HEK293 (cell line): Measurements from ENCODE around the gene AKNA.

Source experiments
- ZNF114 ChIP-seq: fragments of 450-650 bp; formaldehyde crosslinking; IDR thresholded peaks from 2 replicates; pipeline ENCODE4 v1.5.0; 2017; ENCODE audit warnings: missing biosample characterization, missing genetic modification characterization
- ZNF121 ChIP-seq: fragments of 450-650 bp; formaldehyde crosslinking; IDR thresholded peaks from 2 replicates; pipeline ENCODE4 v1.5.1; 2016; ENCODE audit warnings: missing biosample characterization, missing genetic modification characterization
- ZNF184 ChIP-seq: fragments of 450-650 bp; IDR thresholded peaks from 2 replicates; pipeline ENCODE4 v1.5.1; 2018; ENCODE audit warnings: missing biosample characterization, mild to moderate bottlenecking, missing genetic modification characterization
- ZNF274 ChIP-seq, 2 experiments: fragments of 200-500 bp in 1 of 2; fragments of 450-650 bp in 1 of 2; sonication (Bioruptor generic) in 1 of 2; formaldehyde crosslinking in 1 of 2; IDR thresholded peaks; 2 replicates each; pipeline versions ENCODE4 v1.5.1 to v1.6.1; 2014 to 2016; ENCODE audit warnings: borderline replicate concordance in 1 of 2, inconsistent platforms in 1 of 2, low read length in 1 of 2, missing biosample characterization in 1 of 2, missing genetic modification characterization in 1 of 2
- TF ChIP-seq, protein P1 (sequence below): fragments of 450-650 bp; formaldehyde crosslinking; IDR thresholded peaks from 2 replicates; pipeline ENCODE4 v1.5.1; 2016; ENCODE audit warnings: missing biosample characterization, missing genetic modification characterization
- TF ChIP-seq, protein P2 (sequence below): fragments of 450-650 bp; formaldehyde crosslinking; IDR thresholded peaks from 2 replicates; pipeline ENCODE4 v1.5.1; 2016; ENCODE audit warnings: missing biosample characterization, missing genetic modification characterization, low read depth

DNA sequence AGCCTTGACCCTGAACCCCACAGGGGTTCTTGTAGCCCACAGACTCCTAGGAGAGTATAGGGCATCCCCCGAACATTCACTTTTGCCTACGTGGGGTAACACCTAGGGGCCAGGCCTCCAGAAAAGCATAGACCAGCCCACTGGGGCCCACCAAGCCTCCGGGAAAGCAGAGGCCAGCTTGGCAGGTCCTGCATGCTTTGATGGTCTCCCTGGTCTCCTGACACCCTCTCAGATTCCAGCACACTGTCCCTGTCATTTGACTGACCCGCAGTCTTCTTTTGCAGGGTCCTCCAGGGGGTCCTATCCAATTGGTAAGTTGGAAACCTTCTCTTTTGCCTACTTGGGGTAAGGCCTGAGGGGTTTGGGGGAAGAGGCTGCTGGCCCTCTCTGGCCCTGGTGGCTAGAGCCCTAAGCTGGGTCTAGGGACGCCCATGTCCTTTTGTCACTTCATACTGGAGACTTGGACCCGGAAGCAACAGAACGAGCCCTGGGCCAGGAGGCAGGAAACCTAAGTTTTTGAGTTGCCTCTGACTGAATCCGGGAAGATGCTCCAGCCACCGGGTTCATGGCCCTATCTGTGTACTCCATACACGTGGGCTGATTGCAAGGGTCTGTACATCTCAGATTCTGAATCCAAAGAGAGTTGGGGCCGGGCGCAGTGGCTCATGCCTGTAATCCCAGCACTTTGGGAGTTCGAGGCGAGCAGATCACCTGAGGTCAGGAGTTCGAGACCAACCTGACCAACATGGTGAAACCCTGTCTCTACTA lies 85.8 kb downstream of the AKNA start:
- TF ChIP-seq ZNF184 (tag by site-specific recombination) = no peak
- TF ChIP-seq, protein P1, sequence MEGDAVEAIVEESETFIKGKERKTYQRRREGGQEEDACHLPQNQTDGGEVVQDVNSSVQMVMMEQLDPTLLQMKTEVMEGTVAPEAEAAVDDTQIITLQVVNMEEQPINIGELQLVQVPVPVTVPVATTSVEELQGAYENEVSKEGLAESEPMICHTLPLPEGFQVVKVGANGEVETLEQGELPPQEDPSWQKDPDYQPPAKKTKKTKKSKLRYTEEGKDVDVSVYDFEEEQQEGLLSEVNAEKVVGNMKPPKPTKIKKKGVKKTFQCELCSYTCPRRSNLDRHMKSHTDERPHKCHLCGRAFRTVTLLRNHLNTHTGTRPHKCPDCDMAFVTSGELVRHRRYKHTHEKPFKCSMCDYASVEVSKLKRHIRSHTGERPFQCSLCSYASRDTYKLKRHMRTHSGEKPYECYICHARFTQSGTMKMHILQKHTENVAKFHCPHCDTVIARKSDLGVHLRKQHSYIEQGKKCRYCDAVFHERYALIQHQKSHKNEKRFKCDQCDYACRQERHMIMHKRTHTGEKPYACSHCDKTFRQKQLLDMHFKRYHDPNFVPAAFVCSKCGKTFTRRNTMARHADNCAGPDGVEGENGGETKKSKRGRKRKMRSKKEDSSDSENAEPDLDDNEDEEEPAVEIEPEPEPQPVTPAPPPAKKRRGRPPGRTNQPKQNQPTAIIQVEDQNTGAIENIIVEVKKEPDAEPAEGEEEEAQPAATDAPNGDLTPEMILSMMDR (tag by site-specific recombination) = no peak
- TF ChIP-seq ZNF114 = no peak
- no peak for TF ChIP-seq ZNF121 (tag by site-specific recombination)
- TF ChIP-seq, protein P2, sequence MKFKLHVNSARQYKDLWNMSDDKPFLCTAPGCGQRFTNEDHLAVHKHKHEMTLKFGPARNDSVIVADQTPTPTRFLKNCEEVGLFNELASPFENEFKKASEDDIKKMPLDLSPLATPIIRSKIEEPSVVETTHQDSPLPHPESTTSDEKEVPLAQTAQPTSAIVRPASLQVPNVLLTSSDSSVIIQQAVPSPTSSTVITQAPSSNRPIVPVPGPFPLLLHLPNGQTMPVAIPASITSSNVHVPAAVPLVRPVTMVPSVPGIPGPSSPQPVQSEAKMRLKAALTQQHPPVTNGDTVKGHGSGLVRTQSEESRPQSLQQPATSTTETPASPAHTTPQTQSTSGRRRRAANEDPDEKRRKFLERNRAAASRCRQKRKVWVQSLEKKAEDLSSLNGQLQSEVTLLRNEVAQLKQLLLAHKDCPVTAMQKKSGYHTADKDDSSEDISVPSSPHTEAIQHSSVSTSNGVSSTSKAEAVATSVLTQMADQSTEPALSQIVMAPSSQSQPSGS (tag by site-specific recombination) = no peak
- no peak for TF ChIP-seq ZNF274 (IDR thresholded peaks at IDR 0.05; ENCODE audit: low read length)
- no peak for TF ChIP-seq ZNF274 (tag by site-specific recombination; IDR thresholded peaks at IDR 0.05; ENCODE audit: borderline replicate concordance)
